GM23338 (cell line): ENCODE data around the gene DDX25. TPM values are rescaled to one million over a fixed set of nuclear protein-coding genes. Genes with fewer than 3 reads are reported as not detected.

Experiments
- ATAC-seq: fragments of 200-7000 bp; cut with Tn5 transposase; 3 replicates; pipeline ENCODE4 v1.9.1; 2020
- DNase-seq: peaks from one replicate; pipeline ENCODE4 v3.0.0-alpha.2; 2015; ENCODE audit warnings: low spot score
- H2AFZ ChIP-seq: fragments of 200-600 bp; sonication (generic); 2 replicates; pipeline ENCODE4 v1.8.0; 2016; ENCODE audit warnings: antibody characterized with exemption, mild to moderate bottlenecking, moderate library complexity
- H3F3A ChIP-seq: fragments of 200-600 bp; sonication (generic); replicated peaks from 2 replicates; pipeline ENCODE4 v1.8.0; 2017; ENCODE audit warnings: antibody characterized with exemption, mixed run types, low read depth
- H3K27ac ChIP-seq: fragments of 200-600 bp; sonication (generic); 2 replicates; pipeline ENCODE4 v1.6.1; 2016; ENCODE audit warnings: low read depth
- H3K27me3 ChIP-seq: fragments of 200-600 bp; sonication (generic); 2 replicates; pipeline ENCODE4 v1.8.0; 2016; ENCODE audit warnings: mild to moderate bottlenecking, mixed run types, moderate library complexity; ENCODE audit not compliant: insufficient read depth
- H3K36me3 ChIP-seq: fragments of 200-600 bp; sonication (generic); 2 replicates; pipeline ENCODE4 v1.8.0; 2016; ENCODE audit warnings: mild to moderate bottlenecking; ENCODE audit not compliant: insufficient read depth
- H3K4me1 ChIP-seq: fragments of 200-600 bp; sonication (generic); 2 replicates; pipeline ENCODE4 v1.8.0; 2016; ENCODE audit warnings: mild to moderate bottlenecking, moderate library complexity; ENCODE audit not compliant: insufficient read depth
- H3K4me2 ChIP-seq: fragments of 200-600 bp; sonication (generic); 2 replicates; pipeline ENCODE4 v1.7.1; 2017; ENCODE audit warnings: mixed run types
- H3K4me3 ChIP-seq: fragments of 200-600 bp; sonication (generic); 2 replicates; pipeline ENCODE4 v1.6.1; 2016; ENCODE audit warnings: mixed run types
- H3K79me2 ChIP-seq: fragments of 200-600 bp; sonication (generic); replicated peaks from 2 replicates; pipeline ENCODE4 v1.8.0; 2017; ENCODE audit warnings: mild to moderate bottlenecking; ENCODE audit not compliant: insufficient read depth
- H3K9me2 ChIP-seq: fragments of 200-600 bp; sonication (generic); 2 replicates; pipeline ENCODE4 v1.8.0; 2017; ENCODE audit not compliant: insufficient read depth
- H4K20me1 ChIP-seq: fragments of 200-600 bp; sonication (generic); replicated peaks from 2 replicates; pipeline ENCODE4 v1.8.0; 2017; ENCODE audit warnings: mild to moderate bottlenecking; ENCODE audit not compliant: insufficient read depth
- H3K27ac Mint-ChIP-seq: 2 replicates; pipeline ENCODE4 v1.8.0; 2020; ENCODE audit warnings: inconsistent platforms, mild to moderate bottlenecking, moderate library complexity, mixed read lengths
- H3K27me3 Mint-ChIP-seq: 3 replicates; pipeline ENCODE4 v1.8.0; 2022; ENCODE audit warnings: low read depth, mild to moderate bottlenecking, moderate library complexity, mixed read lengths, inconsistent platforms; ENCODE audit not compliant: insufficient read depth, poor library complexity
- H3K36me3 Mint-ChIP-seq: 3 replicates; pipeline ENCODE4 v1.8.0; 2021; ENCODE audit warnings: low read depth, mild to moderate bottlenecking, inconsistent platforms, moderate library complexity, mixed read lengths
- H3K4me1 Mint-ChIP-seq: 3 replicates; pipeline ENCODE4 v1.8.0; 2020; ENCODE audit warnings: mild to moderate bottlenecking, inconsistent platforms, mixed read lengths
- H3K4me3 Mint-ChIP-seq: 3 replicates; pipeline ENCODE4 v1.8.0; 2021; ENCODE audit warnings: moderate library complexity, mild to moderate bottlenecking, inconsistent platforms, mixed read lengths
- H3K9me3 Mint-ChIP-seq: 3 replicates; pipeline ENCODE4 v1.8.0; 2020; ENCODE audit warnings: moderate library complexity, mild to moderate bottlenecking, inconsistent platforms, mixed read lengths
- CREB1 ChIP-seq: fragments of 250-450 bp; sonication (Bioruptor Pico); IDR thresholded peaks from 2 replicates; pipeline ENCODE4 v1.5.0; 2020; ENCODE audit warnings: low read depth, mild to moderate bottlenecking, moderate library complexity
- EZH2 ChIP-seq: fragments of 200-600 bp; sonication (generic); IDR thresholded peaks from one replicate; pipeline ENCODE4 v1.8.0; 2017; ENCODE audit warnings: antibody characterized with exemption, mild to moderate bottlenecking, low read depth; ENCODE audit not compliant: unreplicated experiment
- EZH2phosphoT487 ChIP-seq: fragments of 200-600 bp; sonication (generic); IDR thresholded peaks from one replicate; pipeline ENCODE4 v1.8.1; 2018; ENCODE audit warnings: antibody characterized with exemption; ENCODE audit not compliant: unreplicated experiment
- JUNB ChIP-seq: IDR thresholded peaks from one replicate; pipeline ENCODE4 v1.6.1; 2016; ENCODE audit warnings: antibody characterized with exemption; ENCODE audit not compliant: unreplicated experiment
- NANOG ChIP-seq: IDR thresholded peaks from 2 replicates; pipeline ENCODE4 v1.6.1; 2016; ENCODE audit warnings: antibody characterized with exemption, borderline replicate concordance
- STAT1 ChIP-seq: IDR thresholded peaks from one replicate; pipeline ENCODE4 v1.6.1; 2016; ENCODE audit warnings: antibody characterized with exemption; ENCODE audit not compliant: unreplicated experiment
- ZNF331 ChIP-seq: fragments of 250-450 bp; sonication (Bioruptor Pico); IDR thresholded peaks from 2 replicates; pipeline ENCODE4 v1.5.0; 2020; ENCODE audit warnings: low read depth, mild to moderate bottlenecking, moderate library complexity
- polyA plus RNA-seq: library from polyadenylated mRNA; unstranded; fragments of >200 nt; fragmentation: Nextera tagmentation; extraction: Ambion mirVana; gene quantifications from 2 replicates; pipeline ENCODE4 v1.2.1, GENCODE V29; 2016
- total RNA-seq: library from RNA; depleted of rRNA; stranded (reverse); fragments of >200 nt; shearing (Covaris generic); gene quantifications from 2 replicates; pipeline ENCODE4 v1.2.3, GENCODE V29; 2014
- TF ChIP-seq, protein P1 (sequence below): IDR thresholded peaks from 2 replicates; pipeline ENCODE4 v1.6.1; 2016; ENCODE audit warnings: antibody characterized with exemption
- TF ChIP-seq, protein P2 (sequence below), 2 experiments: fragments of 200-600 bp in 1 of 2; sonication (generic) in 1 of 2; conservative IDR thresholded peaks; 2 replicates each; pipeline versions ENCODE4 v1.5.1 to v1.6.1; 2016 to 2017; ENCODE audit warnings: antibody characterized with exemption in 2 of 2, low read depth in 2 of 2, mild to moderate bottlenecking in 2 of 2, moderate library complexity in 1 of 2
- TF ChIP-seq, protein P3 (sequence below): IDR thresholded peaks from one replicate; pipeline ENCODE4 v1.6.1; 2018; ENCODE audit warnings: antibody characterized with exemption; ENCODE audit not compliant: unreplicated experiment
- TF ChIP-seq, protein P4 (sequence below): fragments of 250-450 bp; sonication (Bioruptor Pico); IDR thresholded peaks from 2 replicates; pipeline ENCODE4 v1.5.0; 2020; ENCODE audit warnings: mild to moderate bottlenecking, moderate library complexity

Gene DDX25
- total and polyA plus RNA-seq, 2 experiments from 2014 or later, result 20.6 to 23.6 TPM

DNA sequence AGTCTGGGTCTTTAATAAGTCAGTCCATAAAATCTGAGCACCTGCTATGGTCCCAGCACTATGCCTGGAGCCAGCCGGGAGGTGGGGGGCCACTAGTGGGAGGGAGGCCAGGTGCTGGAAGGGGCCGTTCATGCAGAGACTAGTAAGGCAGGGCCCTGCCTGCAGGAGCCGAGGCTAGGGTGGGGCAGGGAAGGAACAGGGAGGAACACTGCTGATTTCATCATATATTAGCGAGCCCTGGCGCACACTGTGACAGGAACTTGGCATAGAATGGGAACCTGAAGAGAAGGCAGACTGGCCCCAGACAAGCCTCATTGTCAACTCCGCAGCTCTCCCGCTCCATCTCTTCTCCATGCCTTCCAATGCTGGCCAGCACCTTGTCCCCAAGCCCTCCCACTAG lies 48.7 kb downstream of the DDX25 start (continued):
- TF ChIP-seq JUNB (no peak), STAT1 (no peak), CREB1 (CRISPR knock-in tag) (no peak)
- TF ChIP-seq, protein P1, sequence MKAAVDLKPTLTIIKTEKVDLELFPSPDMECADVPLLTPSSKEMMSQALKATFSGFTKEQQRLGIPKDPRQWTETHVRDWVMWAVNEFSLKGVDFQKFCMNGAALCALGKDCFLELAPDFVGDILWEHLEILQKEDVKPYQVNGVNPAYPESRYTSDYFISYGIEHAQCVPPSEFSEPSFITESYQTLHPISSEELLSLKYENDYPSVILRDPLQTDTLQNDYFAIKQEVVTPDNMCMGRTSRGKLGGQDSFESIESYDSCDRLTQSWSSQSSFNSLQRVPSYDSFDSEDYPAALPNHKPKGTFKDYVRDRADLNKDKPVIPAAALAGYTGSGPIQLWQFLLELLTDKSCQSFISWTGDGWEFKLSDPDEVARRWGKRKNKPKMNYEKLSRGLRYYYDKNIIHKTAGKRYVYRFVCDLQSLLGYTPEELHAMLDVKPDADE, result no peak

DNA sequence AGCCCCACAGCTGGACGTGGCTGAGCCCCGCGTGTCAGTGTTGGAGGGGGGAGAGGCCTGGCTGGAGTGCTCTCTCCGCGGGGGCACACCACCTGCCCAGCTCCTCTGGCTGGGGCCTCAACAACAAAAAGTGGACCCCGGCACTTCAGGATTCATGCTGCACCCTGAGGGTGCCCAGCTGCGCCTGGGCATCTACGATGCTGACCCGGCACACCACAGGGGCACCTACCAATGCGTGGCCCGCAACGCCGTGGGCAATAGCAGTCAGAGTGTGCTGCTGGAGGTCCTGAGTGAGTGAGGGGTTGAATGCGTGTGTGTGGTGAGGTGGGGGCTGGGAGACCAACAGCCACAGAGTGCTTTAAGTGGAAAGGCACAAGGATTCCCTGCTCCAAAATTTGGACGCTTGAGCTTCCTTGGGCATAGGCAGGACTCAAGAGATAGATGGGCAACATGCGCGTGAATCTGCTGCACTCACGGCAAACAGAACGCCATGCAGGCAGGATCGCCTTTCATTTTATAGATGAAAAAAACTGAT lies 49.2 kb downstream of the DDX25 start:
- ATAC-seq (no peak), DNase-seq (no peak)
- no peak overlapping the region for H3K27ac ChIP-seq
- no peaks in the 10 kb centered on the region for H3K27me3 ChIP-seq
- H4K20me1 ChIP-seq, result no peaks in the 10 kb centered on the region
- H3K36me3 Mint-ChIP-seq, result no peaks in the 10 kb centered on the region; the same call in 2 of the 3 replicates
- H3K4me3 ChIP-seq, result no peak overlapping the region
- H3K4me1 ChIP-seq, result peaks cover 4% of the 10 kb centered on the region; the same call in 1 of the 2 replicates
- no peaks in the 10 kb centered on the region for H3K36me3 ChIP-seq
- peaks cover 3% of the 10 kb centered on the region for H3K27me3 Mint-ChIP-seq
- H3K9me2 ChIP-seq, result no peaks in the 10 kb centered on the region
- H3K79me2 ChIP-seq, result no peaks in the 10 kb centered on the region
- no peaks in the 10 kb centered on the region for H3F3A ChIP-seq
- H3K4me1 Mint-ChIP-seq, result peaks cover 9% of the 10 kb centered on the region
- no peak overlapping the region for H3K4me2 ChIP-seq
- H3K27ac Mint-ChIP-seq, result no peak overlapping the region
- H2AFZ ChIP-seq, result no peak overlapping the region
- no peaks in the 10 kb centered on the region; the same call in 2 of the 3 replicates for H3K9me3 Mint-ChIP-seq
- no peak overlapping the region for H3K4me3 Mint-ChIP-seq
- TF ChIP-seq, protein P2, sequence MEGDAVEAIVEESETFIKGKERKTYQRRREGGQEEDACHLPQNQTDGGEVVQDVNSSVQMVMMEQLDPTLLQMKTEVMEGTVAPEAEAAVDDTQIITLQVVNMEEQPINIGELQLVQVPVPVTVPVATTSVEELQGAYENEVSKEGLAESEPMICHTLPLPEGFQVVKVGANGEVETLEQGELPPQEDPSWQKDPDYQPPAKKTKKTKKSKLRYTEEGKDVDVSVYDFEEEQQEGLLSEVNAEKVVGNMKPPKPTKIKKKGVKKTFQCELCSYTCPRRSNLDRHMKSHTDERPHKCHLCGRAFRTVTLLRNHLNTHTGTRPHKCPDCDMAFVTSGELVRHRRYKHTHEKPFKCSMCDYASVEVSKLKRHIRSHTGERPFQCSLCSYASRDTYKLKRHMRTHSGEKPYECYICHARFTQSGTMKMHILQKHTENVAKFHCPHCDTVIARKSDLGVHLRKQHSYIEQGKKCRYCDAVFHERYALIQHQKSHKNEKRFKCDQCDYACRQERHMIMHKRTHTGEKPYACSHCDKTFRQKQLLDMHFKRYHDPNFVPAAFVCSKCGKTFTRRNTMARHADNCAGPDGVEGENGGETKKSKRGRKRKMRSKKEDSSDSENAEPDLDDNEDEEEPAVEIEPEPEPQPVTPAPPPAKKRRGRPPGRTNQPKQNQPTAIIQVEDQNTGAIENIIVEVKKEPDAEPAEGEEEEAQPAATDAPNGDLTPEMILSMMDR (conservative IDR thresholded peaks at IDR 0.05; ENCODE audit: low read depth in 2 of 2), result no peak
- TF ChIP-seq, protein P3, sequence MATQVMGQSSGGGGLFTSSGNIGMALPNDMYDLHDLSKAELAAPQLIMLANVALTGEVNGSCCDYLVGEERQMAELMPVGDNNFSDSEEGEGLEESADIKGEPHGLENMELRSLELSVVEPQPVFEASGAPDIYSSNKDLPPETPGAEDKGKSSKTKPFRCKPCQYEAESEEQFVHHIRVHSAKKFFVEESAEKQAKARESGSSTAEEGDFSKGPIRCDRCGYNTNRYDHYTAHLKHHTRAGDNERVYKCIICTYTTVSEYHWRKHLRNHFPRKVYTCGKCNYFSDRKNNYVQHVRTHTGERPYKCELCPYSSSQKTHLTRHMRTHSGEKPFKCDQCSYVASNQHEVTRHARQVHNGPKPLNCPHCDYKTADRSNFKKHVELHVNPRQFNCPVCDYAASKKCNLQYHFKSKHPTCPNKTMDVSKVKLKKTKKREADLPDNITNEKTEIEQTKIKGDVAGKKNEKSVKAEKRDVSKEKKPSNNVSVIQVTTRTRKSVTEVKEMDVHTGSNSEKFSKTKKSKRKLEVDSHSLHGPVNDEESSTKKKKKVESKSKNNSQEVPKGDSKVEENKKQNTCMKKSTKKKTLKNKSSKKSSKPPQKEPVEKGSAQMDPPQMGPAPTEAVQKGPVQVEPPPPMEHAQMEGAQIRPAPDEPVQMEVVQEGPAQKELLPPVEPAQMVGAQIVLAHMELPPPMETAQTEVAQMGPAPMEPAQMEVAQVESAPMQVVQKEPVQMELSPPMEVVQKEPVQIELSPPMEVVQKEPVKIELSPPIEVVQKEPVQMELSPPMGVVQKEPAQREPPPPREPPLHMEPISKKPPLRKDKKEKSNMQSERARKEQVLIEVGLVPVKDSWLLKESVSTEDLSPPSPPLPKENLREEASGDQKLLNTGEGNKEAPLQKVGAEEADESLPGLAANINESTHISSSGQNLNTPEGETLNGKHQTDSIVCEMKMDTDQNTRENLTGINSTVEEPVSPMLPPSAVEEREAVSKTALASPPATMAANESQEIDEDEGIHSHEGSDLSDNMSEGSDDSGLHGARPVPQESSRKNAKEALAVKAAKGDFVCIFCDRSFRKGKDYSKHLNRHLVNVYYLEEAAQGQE, result no peak
- TF ChIP-seq JUNB (no peak), STAT1 (no peak), CREB1 (CRISPR knock-in tag) (no peak), EZH2 (no peak), EZH2phosphoT487 (no peak), NANOG (no peak), ZNF331 (CRISPR knock-in tag) (no peak)
- TF ChIP-seq, protein P4, sequence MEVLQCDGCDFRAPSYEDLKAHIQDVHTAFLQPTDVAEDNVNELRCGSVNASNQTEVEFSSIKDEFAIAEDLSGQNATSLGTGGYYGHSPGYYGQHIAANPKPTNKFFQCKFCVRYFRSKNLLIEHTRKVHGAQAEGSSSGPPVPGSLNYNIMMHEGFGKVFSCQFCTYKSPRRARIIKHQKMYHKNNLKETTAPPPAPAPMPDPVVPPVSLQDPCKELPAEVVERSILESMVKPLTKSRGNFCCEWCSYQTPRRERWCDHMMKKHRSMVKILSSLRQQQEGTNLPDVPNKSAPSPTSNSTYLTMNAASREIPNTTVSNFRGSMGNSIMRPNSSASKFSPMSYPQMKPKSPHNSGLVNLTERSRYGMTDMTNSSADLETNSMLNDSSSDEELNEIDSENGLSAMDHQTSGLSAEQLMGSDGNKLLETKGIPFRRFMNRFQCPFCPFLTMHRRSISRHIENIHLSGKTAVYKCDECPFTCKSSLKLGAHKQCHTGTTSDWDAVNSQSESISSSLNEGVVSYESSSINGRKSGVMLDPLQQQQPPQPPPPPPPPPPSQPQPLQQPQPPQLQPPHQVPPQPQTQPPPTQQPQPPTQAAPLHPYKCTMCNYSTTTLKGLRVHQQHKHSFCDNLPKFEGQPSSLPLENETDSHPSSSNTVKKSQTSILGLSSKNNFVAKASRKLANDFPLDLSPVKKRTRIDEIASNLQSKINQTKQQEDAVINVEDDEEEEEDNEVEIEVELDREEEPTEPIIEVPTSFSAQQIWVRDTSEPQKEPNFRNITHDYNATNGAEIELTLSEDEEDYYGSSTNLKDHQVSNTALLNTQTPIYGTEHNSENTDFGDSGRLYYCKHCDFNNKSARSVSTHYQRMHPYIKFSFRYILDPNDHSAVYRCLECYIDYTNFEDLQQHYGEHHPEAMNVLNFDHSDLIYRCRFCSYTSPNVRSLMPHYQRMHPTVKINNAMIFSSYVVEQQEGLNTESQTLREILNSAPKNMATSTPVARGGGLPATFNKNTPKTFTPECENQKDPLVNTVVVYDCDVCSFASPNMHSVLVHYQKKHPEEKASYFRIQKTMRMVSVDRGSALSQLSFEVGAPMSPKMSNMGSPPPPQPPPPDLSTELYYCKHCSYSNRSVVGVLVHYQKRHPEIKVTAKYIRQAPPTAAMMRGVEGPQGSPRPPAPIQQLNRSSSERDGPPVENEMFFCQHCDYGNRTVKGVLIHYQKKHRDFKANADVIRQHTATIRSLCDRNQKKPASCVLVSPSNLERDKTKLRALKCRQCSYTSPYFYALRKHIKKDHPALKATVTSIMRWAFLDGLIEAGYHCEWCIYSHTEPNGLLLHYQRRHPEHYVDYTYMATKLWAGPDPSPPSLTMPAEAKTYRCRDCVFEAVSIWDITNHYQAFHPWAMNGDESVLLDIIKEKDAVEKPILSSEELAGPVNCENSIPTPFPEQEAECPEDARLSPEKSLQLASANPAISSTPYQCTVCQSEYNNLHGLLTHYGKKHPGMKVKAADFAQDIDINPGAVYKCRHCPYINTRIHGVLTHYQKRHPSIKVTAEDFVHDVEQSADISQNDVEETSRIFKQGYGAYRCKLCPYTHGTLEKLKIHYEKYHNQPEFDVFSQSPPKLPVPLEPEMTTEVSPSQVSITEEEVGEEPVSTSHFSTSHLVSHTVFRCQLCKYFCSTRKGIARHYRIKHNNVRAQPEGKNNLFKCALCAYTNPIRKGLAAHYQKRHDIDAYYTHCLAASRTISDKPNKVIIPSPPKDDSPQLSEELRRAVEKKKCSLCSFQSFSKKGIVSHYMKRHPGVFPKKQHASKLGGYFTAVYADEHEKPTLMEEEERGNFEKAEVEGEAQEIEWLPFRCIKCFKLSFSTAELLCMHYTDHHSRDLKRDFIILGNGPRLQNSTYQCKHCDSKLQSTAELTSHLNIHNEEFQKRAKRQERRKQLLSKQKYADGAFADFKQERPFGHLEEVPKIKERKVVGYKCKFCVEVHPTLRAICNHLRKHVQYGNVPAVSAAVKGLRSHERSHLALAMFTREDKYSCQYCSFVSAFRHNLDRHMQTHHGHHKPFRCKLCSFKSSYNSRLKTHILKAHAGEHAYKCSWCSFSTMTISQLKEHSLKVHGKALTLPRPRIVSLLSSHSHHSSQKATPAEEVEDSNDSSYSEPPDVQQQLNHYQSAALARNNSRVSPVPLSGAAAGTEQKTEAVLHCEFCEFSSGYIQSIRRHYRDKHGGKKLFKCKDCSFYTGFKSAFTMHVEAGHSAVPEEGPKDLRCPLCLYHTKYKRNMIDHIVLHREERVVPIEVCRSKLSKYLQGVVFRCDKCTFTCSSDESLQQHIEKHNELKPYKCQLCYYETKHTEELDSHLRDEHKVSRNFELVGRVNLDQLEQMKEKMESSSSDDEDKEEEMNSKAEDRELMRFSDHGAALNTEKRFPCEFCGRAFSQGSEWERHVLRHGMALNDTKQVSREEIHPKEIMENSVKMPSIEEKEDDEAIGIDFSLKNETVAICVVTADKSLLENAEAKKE (CRISPR knock-in tag), result no peak
